Measurements from ENCODE around the gene SETD2. TPM values are rescaled to one million over a fixed set of nuclear protein-coding genes. Genes with fewer than 3 reads are reported as not detected.

SETD2 gene
- total and polyA plus RNA-seq, 2 donors (not counting 1 experiment from before 2014, with no cell fraction given) = 22.6 to 91.4 TPM

GRCh38 chr3:46990573-46991374 lies 173.1 kb downstream of the SETD2 start:
- peak overlapping the region; percentile 31 for H3K4me2 ChIP-seq (replicated peaks; ENCODE audit: low read depth, low read length, poor library complexity, severe bottlenecking)
- intact Hi-C loops (cut with micrococcal nuclease) = loop anchor here (2.0 kb wide), 1 partner anchor 14 kb away; the partner anchor contains the start of gene CCDC12
- peak overlapping the region; percentile 41 to 84 for H3K27ac ChIP-seq (ENCODE audit: low read length in 2 of 2)
- no peaks in the 10 kb centered on the region for H3K27me3 Mint-ChIP-seq
- H3K4me3 ChIP-seq (ENCODE audit: control extremely low read depth in 1 of 5, extremely low read depth in 1 of 5, insufficient read depth in 1 of 5, low read depth in 2 of 5, low read length in 4 of 5) = no peak overlapping the region
- H3K9me3 Mint-ChIP-seq (ENCODE audit: insufficient read depth) = no peaks in the 10 kb centered on the region
- H3K4me1 ChIP-seq (ENCODE audit: control insufficient read depth in 2 of 2, insufficient read depth in 2 of 2, low read length in 2 of 2) = peaks cover 45 to 48% of the 10 kb centered on the region in 2 donors
- H3K9ac ChIP-seq (ENCODE audit: low read length) = no peak overlapping the region
- H2AFZ ChIP-seq (ENCODE audit: insufficient read depth, low read depth, low read length, poor library complexity, severe bottlenecking) = no peak overlapping the region
- peak overlapping the region; percentile 49 for H3K4me3 Mint-ChIP-seq
- peaks cover 55% of the 10 kb centered on the region for H3K4me1 Mint-ChIP-seq
- H3K9me3 ChIP-seq (ENCODE audit: control extremely low read depth in 1 of 3, control insufficient read depth in 2 of 3, insufficient read depth in 1 of 3, low read length in 2 of 3) = no peaks in the 10 kb centered on the region
- peak overlapping the region; percentile 89 for H3K27ac Mint-ChIP-seq
- no peaks in the 10 kb centered on the region for H3K27me3 ChIP-seq (replicated peaks in 1 of 4; ENCODE audit: control extremely low read depth in 1 of 4, control insufficient read depth in 3 of 4, insufficient read depth in 4 of 4, low read length in 3 of 4)
- H4K20me1 ChIP-seq (ENCODE audit: control insufficient read depth, insufficient read depth, low read length, poor library complexity, severe bottlenecking) = peaks cover 27% of the 10 kb centered on the region
- CTCF ChIA-PET = interaction anchor here (1.0 to 12.1 kb wide), 4 partner anchors 9 to 95 kb away, joined by 3 to 146 read pairs (median 6); no protein-coding TSS in a partner anchor
- peak; percentile 70 for DNase-seq
- peaks cover 7% of the 10 kb centered on the region for H3K79me2 ChIP-seq (ENCODE audit: control insufficient read depth, insufficient read depth, low read length)
- peak; percentile 37 for ATAC-seq (ENCODE audit: low read depth)
- POLR2A ChIA-PET = no interaction called here
- peaks cover 0 to 18% of the 10 kb centered on the region in 2 experiments for H3K36me3 ChIP-seq (replicated peaks in 1 of 2; ENCODE audit: control extremely low read depth in 1 of 2, control insufficient read depth in 1 of 2, extremely low read depth in 1 of 2, insufficient read depth in 2 of 2, low read length in 1 of 2)
- 54% methylated on average over 7 of the region's 11 CpGs for WGBS (ENCODE audit: insufficient coverage)
- TF ChIP-seq EZH2 (IDR thresholded peaks at IDR 0.05; ENCODE audit: borderline replicate concordance, insufficient read depth, low read depth, low read length, poor library complexity, severe bottlenecking) (no peak), CTCF (IDR thresholded peaks at IDR 0.05) (no peak)

Data from B cell (primary cell).